Trophoblast cell (in vitro differentiated cells and primary cell): ENCODE results near the gene POU2AF1.
"Not testable (repeated sequence)": the region's sequence is repeated elsewhere in the genome, so short reads cannot be mapped to it uniquely, and the experiment has no call there.

Source experiments
- DNase-seq, 2 donors: peaks; one replicate each; pipeline ENCODE4 v3.0.0-alpha.2; 2016
- H2AFZ ChIP-seq: 2 replicates; pipeline ENCODE4 v1.6.1; 2013; ENCODE audit warnings: low read length, moderate library complexity, mild to moderate bottlenecking; ENCODE audit not compliant: insufficient read depth, poor library complexity
- H2AK5ac ChIP-seq: 2 replicates; pipeline ENCODE4 v1.6.1; 2013; ENCODE audit warnings: mild to moderate bottlenecking, low read length
- H2BK120ac ChIP-seq: 2 replicates; pipeline ENCODE4 v1.6.1; 2013; ENCODE audit warnings: low read length, mild to moderate bottlenecking, moderate library complexity; ENCODE audit not compliant: insufficient read depth, poor library complexity
- H2BK12ac ChIP-seq: 2 replicates; pipeline ENCODE4 v1.6.1; 2013; ENCODE audit warnings: mild to moderate bottlenecking, low read length, moderate library complexity
- H2BK5ac ChIP-seq: 2 replicates; pipeline ENCODE4 v1.6.1; 2013; ENCODE audit warnings: low read length, low read depth, moderate library complexity, mild to moderate bottlenecking; ENCODE audit not compliant: poor library complexity
- H3K14ac ChIP-seq: 2 replicates; pipeline ENCODE4 v1.6.1; 2013; ENCODE audit warnings: mild to moderate bottlenecking, low read length
- H3K18ac ChIP-seq: 2 replicates; pipeline ENCODE4 v1.6.1; 2013; ENCODE audit warnings: mild to moderate bottlenecking, low read length
- H3K23ac ChIP-seq: 2 replicates; pipeline ENCODE4 v1.6.1; 2013; ENCODE audit warnings: low read length
- H3K27ac ChIP-seq: 2 replicates; pipeline ENCODE4 v1.5.1; 2013; ENCODE audit warnings: low read depth, mild to moderate bottlenecking, inconsistent platforms, low read length, moderate library complexity
- H3K27me3 ChIP-seq: 2 replicates; pipeline ENCODE4 v1.6.1; 2013; ENCODE audit warnings: inconsistent platforms, mild to moderate bottlenecking, low read length, moderate library complexity; ENCODE audit not compliant: insufficient read depth
- H3K36me3 ChIP-seq, 2 experiments: 1 replicate in 1 of 2; 2 replicates in 1 of 2; pipeline ENCODE4 v1.6.1; 2013; ENCODE audit warnings: low read length in 2 of 2, mild to moderate bottlenecking in 2 of 2, moderate library complexity in 1 of 2; ENCODE audit not compliant: insufficient read depth in 2 of 2, control insufficient read depth in 1 of 2
- H3K4ac ChIP-seq: 2 replicates; pipeline ENCODE4 v1.6.1; 2013; ENCODE audit warnings: low read depth, mild to moderate bottlenecking, low read length, moderate library complexity
- H3K4me1 ChIP-seq, 2 experiments: 1 replicate in 1 of 2; 2 replicates in 1 of 2; pipeline ENCODE4 v1.6.1; 2013; ENCODE audit warnings: low read length in 2 of 2, mild to moderate bottlenecking in 2 of 2, moderate library complexity in 1 of 2; ENCODE audit not compliant: insufficient read depth in 2 of 2, control insufficient read depth in 1 of 2
- H3K4me2 ChIP-seq: 2 replicates; pipeline ENCODE4 v1.6.1; 2013; ENCODE audit warnings: inconsistent platforms, mild to moderate bottlenecking, low read length, moderate library complexity
- H3K4me3 ChIP-seq: 2 replicates; pipeline ENCODE4 v1.5.1; 2013; ENCODE audit warnings: mild to moderate bottlenecking, low read depth, low read length, inconsistent platforms
- H3K79me1 ChIP-seq: one replicate; pipeline ENCODE4 v1.6.1; 2013; ENCODE audit warnings: low read length
- H3K79me2 ChIP-seq: 2 replicates; pipeline ENCODE4 v1.6.1; 2013; ENCODE audit warnings: low read length, mild to moderate bottlenecking; ENCODE audit not compliant: control insufficient read depth, insufficient read depth, poor library complexity
- H3K9ac ChIP-seq: 2 replicates; pipeline ENCODE4 v1.6.1; 2013; ENCODE audit warnings: mild to moderate bottlenecking, low read length
- H3K9me3 ChIP-seq: 2 replicates; pipeline ENCODE4 v1.6.1; 2013; ENCODE audit warnings: low read depth, mild to moderate bottlenecking, control low read depth, inconsistent platforms, low read length; ENCODE audit not compliant: insufficient read depth
- H4K12ac ChIP-seq: 2 replicates; pipeline ENCODE4 v1.6.1; 2013; ENCODE audit warnings: low read depth, mild to moderate bottlenecking, low read length, moderate library complexity
- H4K8ac ChIP-seq: 2 replicates; pipeline ENCODE4 v1.6.1; 2013; ENCODE audit warnings: low read depth, mild to moderate bottlenecking, low read length, moderate library complexity
- H4K91ac ChIP-seq: one replicate; pipeline ENCODE4 v1.6.1; 2013; ENCODE audit warnings: low read depth, mild to moderate bottlenecking, low read length, moderate library complexity
- WGBS: extraction: QIAGEN DNeasy Blood & Tissue Kit; methylation state at CpG from one replicate; pipeline ENCODE4 v1.1.7; 2013; ENCODE audit warnings: missing lambda C conversion rate; ENCODE audit not compliant: insufficient read length, insufficient coverage; ENCODE audit errors: extremely low coverage; 5-methylcytosine and 5-hydroxymethylcytosine counted together

POU2AF1 gene

GRCh38 chr11:111405551-111405950 lies 26.5 kb upstream of the POU2AF1 start:
- H2BK12ac ChIP-seq = no peak overlapping the region
- H3K9ac ChIP-seq = no peak overlapping the region
- H2AFZ ChIP-seq = no peak overlapping the region
- no peaks in the 10 kb centered on the region for H3K79me2 ChIP-seq
- no peak overlapping the region for H2BK5ac ChIP-seq
- H3K27ac ChIP-seq = no peak overlapping the region
- H3K18ac ChIP-seq = no peak overlapping the region
- H4K91ac ChIP-seq = no peak overlapping the region
- no peaks in the 10 kb centered on the region for H3K9me3 ChIP-seq
- H3K14ac ChIP-seq = no peak overlapping the region
- H2BK120ac ChIP-seq = no peak overlapping the region
- no peaks in the 10 kb centered on the region for H3K79me1 ChIP-seq
- no peak overlapping the region for H3K23ac ChIP-seq
- no peaks in the 10 kb centered on the region for H3K27me3 ChIP-seq
- no peaks in the 10 kb centered on the region for H3K4me1 ChIP-seq
- H3K4me3 ChIP-seq = no peak overlapping the region
- H3K36me3 ChIP-seq = no peaks in the 10 kb centered on the region
- no peak overlapping the region for H2AK5ac ChIP-seq
- H3K4ac ChIP-seq = no peak overlapping the region
- WGBS = no CpG with 5 or more reads among the region's 2 CpGs
- no peak overlapping the region for H3K4me2 ChIP-seq
- no peak for DNase-seq
- H4K8ac ChIP-seq = no peak overlapping the region
- H4K12ac ChIP-seq = no peak overlapping the region

- no peak overlapping the region for H3K18ac ChIP-seq
- H4K12ac ChIP-seq = no peak overlapping the region
- no peak overlapping the region for H3K14ac ChIP-seq
- no peaks in the 10 kb centered on the region for H3K27me3 ChIP-seq
- no peaks in the 10 kb centered on the region for H3K9me3 ChIP-seq
- no peaks in the 10 kb centered on the region for H3K36me3 ChIP-seq
- H2BK5ac ChIP-seq = no peak overlapping the region
- H2BK12ac ChIP-seq = no peak overlapping the region
- H3K4me1 ChIP-seq = no peaks in the 10 kb centered on the region
- no peak overlapping the region for H4K8ac ChIP-seq
- H2AFZ ChIP-seq = no peak overlapping the region
- H3K79me2 ChIP-seq = no peaks in the 10 kb centered on the region
- WGBS = no CpG with 5 or more reads among the region's 3 CpGs
- no peak overlapping the region for H3K9ac ChIP-seq
- no peak overlapping the region for H2AK5ac ChIP-seq
- H3K4ac ChIP-seq = no peak overlapping the region
- DNase-seq = no peak
- no peak overlapping the region for H3K4me2 ChIP-seq
- no peak overlapping the region for H3K23ac ChIP-seq
- no peak overlapping the region for H2BK120ac ChIP-seq
- H3K27ac ChIP-seq = no peak overlapping the region
- no peak overlapping the region for H3K4me3 ChIP-seq
- no peaks in the 10 kb centered on the region for H3K79me1 ChIP-seq
- H4K91ac ChIP-seq = no peak overlapping the region
These were observed 24.1 kb upstream of the POU2AF1 start for GRCh38 chr11:111403051-111403726.

- H3K14ac ChIP-seq = no peak overlapping the region
- H2BK12ac ChIP-seq = no peak overlapping the region
- no peak overlapping the region for H2AK5ac ChIP-seq
- no peak overlapping the region for H2BK120ac ChIP-seq
- H3K79me2 ChIP-seq = no peaks in the 10 kb centered on the region
- H3K27me3 ChIP-seq = no peaks in the 10 kb centered on the region
- H2BK5ac ChIP-seq = no peak overlapping the region
- no peak overlapping the region for H3K4me3 ChIP-seq
- no peaks in the 10 kb centered on the region for H3K9me3 ChIP-seq
- H3K27ac ChIP-seq = no peak overlapping the region
- no peak overlapping the region for H3K23ac ChIP-seq
- no peak overlapping the region for H2AFZ ChIP-seq
- H3K4ac ChIP-seq = no peak overlapping the region
- H3K18ac ChIP-seq = no peak overlapping the region
- no CpG with 5 or more reads among the region's 3 CpGs for WGBS
- H4K91ac ChIP-seq = no peak overlapping the region
- H4K8ac ChIP-seq = no peak overlapping the region
- no peaks in the 10 kb centered on the region for H3K36me3 ChIP-seq
- no peak overlapping the region for H3K9ac ChIP-seq
- H4K12ac ChIP-seq = no peak overlapping the region
- no peaks in the 10 kb centered on the region for H3K79me1 ChIP-seq
- DNase-seq = no peak
- no peaks in the 10 kb centered on the region for H3K4me1 ChIP-seq
- H3K4me2 ChIP-seq = no peak overlapping the region
These were observed 23.3 kb upstream of the POU2AF1 start for GRCh38 chr11:111402411-111402810.

- not testable (repeated sequence) for H3K9me3 ChIP-seq, H3K27me3 ChIP-seq, H3K4ac ChIP-seq, H3K79me2 ChIP-seq, H3K9ac ChIP-seq, H2AK5ac ChIP-seq, H3K79me1 ChIP-seq, H3K14ac ChIP-seq, H2BK5ac ChIP-seq, H3K36me3 ChIP-seq, H2AFZ ChIP-seq, H3K23ac ChIP-seq, H3K4me3 ChIP-seq, H4K12ac ChIP-seq, H4K8ac ChIP-seq, H3K27ac ChIP-seq, H2BK12ac ChIP-seq, H3K4me1 ChIP-seq, H4K91ac ChIP-seq, H3K4me2 ChIP-seq, DNase-seq, H2BK120ac ChIP-seq, H3K18ac ChIP-seq
- WGBS = no CpG with 5 or more reads among the region's 3 CpGs
These were observed 22.9 kb upstream of the POU2AF1 start for GRCh38 chr11:111401957-111402356.
